Sigmoid colon (tissue), 4 donors: ENCODE data around the gene YIPF3.

Source experiments
- CTCF ChIP-seq, 4 experiments: fragments of 450-650 bp in 3 of 4; fragments of 200-600 bp in 1 of 4; IDR thresholded peaks; one replicate each; pipeline ENCODE4 v1.5.1; 2016 to 2019; ENCODE audit warnings: antibody characterized with exemption in 4 of 4, mild to moderate bottlenecking in 3 of 4, moderate library complexity in 2 of 4
- EP300 ChIP-seq, 4 donors: sonication (generic); formaldehyde crosslinking; IDR thresholded peaks; one replicate each; pipeline ENCODE4 v1.6.1; 2017; ENCODE audit warnings: antibody characterized with exemption in 4 of 4
- POLR2A ChIP-seq, 2 donors: fragments of 450-650 bp; IDR thresholded peaks; one replicate each; pipeline ENCODE4 v1.6.1; 2016; ENCODE audit warnings: antibody characterized with exemption in 2 of 2, mild to moderate bottlenecking in 2 of 2, moderate library complexity in 2 of 2
- POLR2AphosphoS5 ChIP-seq, 4 donors: sonication (generic); formaldehyde crosslinking; IDR thresholded peaks; one replicate each; pipeline ENCODE4 v1.6.1; 2017; ENCODE audit warnings: antibody characterized with exemption in 4 of 4

GRCh38 chr6:43464337-43464736 is 52.4 kb downstream of the YIPF3 start:
- TF ChIP-seq CTCF (IDR thresholded peaks at IDR 0.05) = no peak
- no peak for TF ChIP-seq POLR2AphosphoS5 (IDR thresholded peaks at IDR 0.05)
- no peak for TF ChIP-seq POLR2A (IDR thresholded peaks at IDR 0.05)
- no peak for TF ChIP-seq EP300 (IDR thresholded peaks at IDR 0.05)
